Activated CD4-positive, alpha-beta T cell treated with anti-CD3 and anti-CD28 coated beads for 36 hours (primary cell): ENCODE measurements around the gene PRDM16. TPM values are rescaled to one million over a fixed set of nuclear protein-coding genes. Genes with fewer than 3 reads are reported as not detected.

Experiments used
- ATAC-seq: fragments of 200-7000 bp; cut with Tn5 transposase; one replicate; pipeline ENCODE4 v1.10.0; 2021; ENCODE audit warnings: mild to moderate bottlenecking, moderate library complexity
- CTCF ChIA-PET: fragments of 350-600 bp; sonication (Branson Sonifier 250); formaldehyde crosslinking; loops from one replicate; lab custom pipeline; 2021; ENCODE audit warnings: antibody characterized with exemption; lab: Charles Lee
- POLR2A ChIA-PET: fragments of 350-600 bp; sonication (Branson Sonifier 250); formaldehyde crosslinking; loops from one replicate; lab custom pipeline; 2021; ENCODE audit warnings: antibody characterized with exemption, inconsistent platforms; lab: Charles Lee
- DNase-seq: peaks from one replicate; pipeline ENCODE4 v3.0.0-alpha.2; 2020
- H3K27ac Mint-ChIP-seq: one replicate; pipeline ENCODE4 v1.8.0; 2021; ENCODE audit warnings: mixed read lengths
- H3K27me3 Mint-ChIP-seq: one replicate; pipeline ENCODE4 v1.8.0; 2021; ENCODE audit warnings: mixed read lengths
- H3K36me3 Mint-ChIP-seq: one replicate; pipeline ENCODE4 v1.8.0; 2021; ENCODE audit warnings: low read depth, mixed read lengths
- H3K4me1 Mint-ChIP-seq: one replicate; pipeline ENCODE4 v1.8.0; 2021; ENCODE audit warnings: mixed read lengths
- H3K4me3 Mint-ChIP-seq: one replicate; pipeline ENCODE4 v1.8.0; 2021; ENCODE audit warnings: mild to moderate bottlenecking, moderate library complexity, mixed read lengths
- H3K9me3 Mint-ChIP-seq: one replicate; pipeline ENCODE4 v1.8.0; 2021; ENCODE audit warnings: low read depth, mixed read lengths
- intact Hi-C, 2 experiments: fragments of 100-400 bp; cut with DNase I in 1 of 2; cut with micrococcal nuclease in 1 of 2; formaldehyde crosslinking; loops; one replicate each; pipeline versions ENCODE4 v1.14.2 to v1.15.1; 2022 to 2024; cut with DNase I, micrococcal nuclease
- total RNA-seq, 2 experiments: library from RNA; stranded (reverse); gene quantifications; one replicate each; pipeline ENCODE4 v1.2.3, GENCODE V29; 2021

The PRDM16 gene
- total RNA-seq, 2 experiments from 2014 or later: 0.32 TPM; not detected in 1

GRCh38 chr1:3469849-3470649 is 401.0 kb downstream of the PRDM16 start:
- Mint-ChIP-seq H3K27me3 (no peaks in the 10 kb centered on the region), H3K4me1 (no peaks in the 10 kb centered on the region), H3K9me3 (no peaks in the 10 kb centered on the region), H3K27ac (no peak overlapping the region), H3K4me3 (no peak overlapping the region), H3K36me3 (no peaks in the 10 kb centered on the region)
- ChIA-PET POLR2A (no interaction called here), CTCF (no interaction called here)
- intact Hi-C loops: no loop called here
- DNase-seq (no peak), ATAC-seq (no peak)

GRCh38 chr1:3470650-3471355 is 401.8 kb downstream of the PRDM16 start:
- Mint-ChIP-seq H3K4me3 (no peak overlapping the region), H3K27me3 (no peaks in the 10 kb centered on the region), H3K36me3 (no peaks in the 10 kb centered on the region), H3K4me1 (no peaks in the 10 kb centered on the region), H3K9me3 (no peaks in the 10 kb centered on the region), H3K27ac (no peak overlapping the region)
- POLR2A ChIA-PET: no interaction called here
- ATAC-seq: no peak
- intact Hi-C loops: no loop called here
- CTCF ChIA-PET: no interaction called here
- no peak for DNase-seq

DNA sequence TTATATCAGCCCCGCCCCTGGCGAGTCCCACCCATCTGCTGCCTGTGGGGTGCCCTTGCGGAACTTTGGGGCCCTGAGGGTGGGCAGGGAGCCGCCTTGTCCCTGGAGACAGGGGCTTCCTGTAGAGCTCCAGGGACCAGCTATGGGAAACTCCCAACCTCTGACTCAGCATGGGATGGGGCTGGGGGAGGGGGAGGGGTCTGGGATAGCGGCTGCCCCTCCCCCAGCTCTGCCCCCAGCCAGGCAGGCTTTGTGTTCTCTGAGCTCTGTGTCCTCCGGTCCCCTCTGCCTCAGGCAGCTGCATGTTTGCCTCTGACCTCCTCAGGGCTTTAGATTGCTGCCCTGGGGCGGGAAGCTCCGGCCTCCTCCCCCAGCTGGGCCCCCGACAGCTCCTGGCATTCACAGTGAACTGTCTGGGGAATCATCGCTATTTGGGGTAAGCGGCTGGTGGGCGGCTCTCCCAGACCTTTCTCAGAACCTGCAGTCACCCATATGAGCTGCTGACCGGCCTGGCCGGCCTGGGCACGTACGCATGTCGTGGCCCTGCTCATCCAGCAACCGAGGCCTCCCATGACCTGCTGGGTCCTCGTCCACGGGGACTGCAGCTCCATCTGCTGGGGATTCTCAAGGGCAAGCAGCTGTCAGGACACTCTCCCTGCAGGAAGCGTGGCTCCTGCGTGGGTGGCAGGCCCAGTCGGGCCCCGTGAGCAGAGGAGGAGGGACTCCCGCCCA is 402.5 kb downstream of the PRDM16 start:
- H3K9me3 Mint-ChIP-seq: no peaks in the 10 kb centered on the region
- no peaks in the 10 kb centered on the region for H3K4me1 Mint-ChIP-seq
- H3K36me3 Mint-ChIP-seq: no peaks in the 10 kb centered on the region
- H3K27me3 Mint-ChIP-seq: no peaks in the 10 kb centered on the region
- no peak overlapping the region for H3K4me3 Mint-ChIP-seq
- CTCF ChIA-PET: no interaction called here
- H3K27ac Mint-ChIP-seq: no peak overlapping the region
- POLR2A ChIA-PET: no interaction called here
- DNase-seq (no peak), ATAC-seq (no peak)
- intact Hi-C loops: no loop called here

DNA sequence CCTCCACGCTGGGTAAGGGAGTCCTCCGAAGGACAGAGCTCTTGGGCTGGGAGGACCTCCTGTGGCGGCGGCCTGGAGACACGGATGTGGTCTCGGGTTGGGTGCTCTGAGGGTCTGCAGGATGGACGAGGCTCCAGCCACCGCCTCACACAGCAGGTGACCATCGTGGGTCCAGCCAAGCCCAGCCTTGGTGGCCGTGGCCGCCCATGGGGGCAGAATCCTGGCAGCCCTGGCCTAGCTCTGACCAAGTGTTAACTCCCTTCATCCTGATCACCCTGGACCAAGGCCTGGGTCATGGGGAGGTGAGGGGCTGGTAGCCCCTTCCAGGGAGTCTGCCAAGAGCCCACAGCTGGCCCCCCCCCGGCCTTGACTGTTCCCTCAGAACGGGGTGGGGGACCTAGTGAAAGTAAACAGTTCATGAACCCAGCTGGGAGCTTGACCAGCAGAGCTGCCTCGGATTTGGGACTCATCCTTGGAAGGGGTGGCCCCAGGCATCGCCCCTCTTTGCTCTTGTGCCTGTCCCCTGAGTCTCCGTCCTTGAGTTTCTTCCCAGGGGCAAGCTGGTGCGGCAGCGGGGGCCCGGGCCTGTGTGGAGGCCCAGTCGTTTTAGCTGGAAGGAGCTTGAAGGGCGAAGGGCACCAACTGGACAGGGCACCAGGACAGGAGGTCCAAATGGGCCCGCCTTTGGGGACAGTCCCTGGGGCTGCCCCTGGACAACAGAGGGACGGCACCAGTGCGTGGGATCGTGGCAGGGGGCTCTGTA is 403.3 kb downstream of the PRDM16 start:
- no peaks in the 10 kb centered on the region for H3K9me3 Mint-ChIP-seq
- ChIA-PET CTCF (no interaction called here), POLR2A (no interaction called here)
- H3K4me3 Mint-ChIP-seq: no peak overlapping the region
- no peak overlapping the region for H3K27ac Mint-ChIP-seq
- intact Hi-C loops: no loop called here
- no peaks in the 10 kb centered on the region for H3K36me3 Mint-ChIP-seq
- ATAC-seq: no peak
- DNase-seq: no peak
- H3K4me1 Mint-ChIP-seq: no peaks in the 10 kb centered on the region
- H3K27me3 Mint-ChIP-seq: no peaks in the 10 kb centered on the region

GRCh38 chr1:3472906-3473305 is 403.9 kb downstream of the PRDM16 start:
- DNase-seq (no peak), ATAC-seq (no peak)
- H3K27ac Mint-ChIP-seq: no peak overlapping the region
- CTCF ChIA-PET: no interaction called here
- intact Hi-C loops: no loop called here
- no peak overlapping the region for H3K4me3 Mint-ChIP-seq
- H3K27me3 Mint-ChIP-seq: no peaks in the 10 kb centered on the region
- H3K36me3 Mint-ChIP-seq: no peaks in the 10 kb centered on the region
- POLR2A ChIA-PET: no interaction called here
- no peaks in the 10 kb centered on the region for H3K4me1 Mint-ChIP-seq
- no peaks in the 10 kb centered on the region for H3K9me3 Mint-ChIP-seq

- intact Hi-C loops: no loop called here
- H3K4me3 Mint-ChIP-seq: no peak overlapping the region
- no peaks in the 10 kb centered on the region for H3K9me3 Mint-ChIP-seq
- no peaks in the 10 kb centered on the region for H3K36me3 Mint-ChIP-seq
- ATAC-seq (no peak), DNase-seq (no peak)
- POLR2A ChIA-PET: no interaction called here
- H3K27me3 Mint-ChIP-seq: no peaks in the 10 kb centered on the region
- no peak overlapping the region for H3K27ac Mint-ChIP-seq
- no peaks in the 10 kb centered on the region for H3K4me1 Mint-ChIP-seq
- CTCF ChIA-PET: no interaction called here
These were observed 404.4 kb downstream of the PRDM16 start for GRCh38 chr1:3473381-3473844.

- no peak for ATAC-seq
- ChIA-PET POLR2A (no interaction called here), CTCF (no interaction called here)
- no peak overlapping the region for H3K4me3 Mint-ChIP-seq
- no peaks in the 10 kb centered on the region for H3K27me3 Mint-ChIP-seq
- no peaks in the 10 kb centered on the region for H3K4me1 Mint-ChIP-seq
- intact Hi-C loops: no loop called here
- H3K27ac Mint-ChIP-seq: no peak overlapping the region
- no peaks in the 10 kb centered on the region for H3K36me3 Mint-ChIP-seq
- no peaks in the 10 kb centered on the region for H3K9me3 Mint-ChIP-seq
- no peak for DNase-seq
These were observed 405.0 kb downstream of the PRDM16 start for GRCh38 chr1:3474016-3474415.

- CTCF ChIA-PET: no interaction called here
- no peak for DNase-seq
- Mint-ChIP-seq H3K27me3 (no peaks in the 10 kb centered on the region), H3K4me1 (no peaks in the 10 kb centered on the region), H3K9me3 (no peaks in the 10 kb centered on the region), H3K36me3 (no peaks in the 10 kb centered on the region), H3K27ac (no peak overlapping the region), H3K4me3 (no peak overlapping the region)
- no peak for ATAC-seq
- POLR2A ChIA-PET: no interaction called here
- intact Hi-C loops: no loop called here
These were observed 405.4 kb downstream of the PRDM16 start for GRCh38 chr1:3474421-3474820.

DNA sequence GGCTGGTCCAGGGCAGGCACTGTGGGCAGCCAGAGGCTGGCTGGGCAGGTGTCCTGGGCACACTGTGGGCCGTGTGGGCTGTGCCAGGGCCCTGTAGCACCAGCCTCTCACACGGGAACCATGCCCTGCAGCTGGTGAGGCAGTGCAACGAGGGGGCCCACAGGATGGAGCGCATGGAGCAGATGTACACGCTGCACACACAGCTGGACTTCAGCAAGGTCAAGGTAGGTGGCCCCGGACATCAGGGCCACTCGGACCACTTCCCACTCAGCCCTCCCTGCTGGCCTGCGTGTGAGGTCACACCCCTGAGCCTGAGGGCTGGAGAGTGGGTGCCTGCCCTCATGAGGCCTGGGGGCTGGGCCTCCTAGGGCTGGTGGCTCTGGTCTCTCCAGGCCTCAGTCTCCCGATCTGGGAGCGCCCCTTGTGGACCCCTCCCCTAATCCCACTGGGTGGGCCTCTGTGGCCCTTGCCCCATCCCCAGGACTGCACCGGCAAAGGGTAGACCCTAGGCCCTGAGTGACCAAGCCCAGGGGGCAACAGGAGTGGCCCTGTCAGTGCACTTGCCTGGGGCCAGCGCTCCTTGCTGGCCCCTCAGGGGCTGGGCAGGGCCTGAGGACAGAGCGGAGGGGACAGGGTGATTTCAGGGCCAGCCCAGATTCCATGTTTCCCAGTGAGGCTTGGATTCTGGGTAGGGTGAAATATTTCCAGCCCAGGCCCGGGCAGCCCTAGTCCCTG is 407.0 kb downstream of the PRDM16 start:
- ChIA-PET POLR2A (no interaction called here), CTCF (no interaction called here)
- H3K4me3 Mint-ChIP-seq: no peak overlapping the region
- H3K4me1 Mint-ChIP-seq: no peaks in the 10 kb centered on the region
- no peaks in the 10 kb centered on the region for H3K36me3 Mint-ChIP-seq
- ATAC-seq (no peak), DNase-seq (no peak)
- H3K27me3 Mint-ChIP-seq: no peaks in the 10 kb centered on the region
- intact Hi-C loops: no loop called here
- no peaks in the 10 kb centered on the region for H3K9me3 Mint-ChIP-seq
- H3K27ac Mint-ChIP-seq: no peak overlapping the region

DNA sequence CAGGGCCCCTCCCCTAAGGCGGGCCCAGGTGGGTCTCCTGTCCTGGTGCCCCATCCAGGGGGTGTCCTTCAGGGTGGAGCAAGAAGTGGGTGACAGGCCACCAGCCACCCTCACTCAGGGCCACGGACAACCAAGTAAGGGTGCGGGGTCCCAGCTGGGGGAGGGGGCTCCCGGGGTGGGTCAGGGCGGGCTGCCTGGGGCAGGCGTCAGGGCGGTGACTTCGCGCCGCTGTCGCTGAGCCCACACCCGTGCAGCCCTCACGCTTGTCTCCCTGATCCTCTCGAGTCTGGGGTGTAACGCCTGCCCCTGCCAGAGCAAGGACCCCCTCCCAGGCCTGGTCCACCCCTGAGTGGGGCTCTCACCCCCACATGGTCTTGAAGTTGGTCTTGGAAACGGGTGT is 407.7 kb downstream of the PRDM16 start:
- Mint-ChIP-seq H3K36me3 (no peaks in the 10 kb centered on the region), H3K27me3 (no peaks in the 10 kb centered on the region), H3K4me3 (no peak overlapping the region), H3K4me1 (no peaks in the 10 kb centered on the region), H3K9me3 (no peaks in the 10 kb centered on the region), H3K27ac (no peak overlapping the region)
- DNase-seq: no peak
- ATAC-seq: no peak
- intact Hi-C loops: no loop called here
- ChIA-PET CTCF (no interaction called here), POLR2A (no interaction called here)
